HCT116 (cell line): ENCODE data around the gene DIAPH3. TPM values are rescaled to one million over a fixed set of nuclear protein-coding genes. Genes with fewer than 3 reads are reported as not detected.

ENCODE experiments used
- ATAC-seq: fragments of 200-7000 bp; cut with Tn5 transposase; 2 replicates; pipeline ENCODE4 v1.9.1; 2020; ENCODE audit warnings: mild to moderate bottlenecking, moderate library complexity
- BruUV-seq: library from RNA; stranded (reverse); fragments of 400-500 nt; replicated peaks from 2 replicates; lab custom pipeline; 2021; lab: Mats Ljungman, UMichigan
- CTCF ChIA-PET: fragments of 300-600 bp; sonication (Branson Sonifier 250); formaldehyde crosslinking; loops from one replicate; lab custom pipeline; 2021; ENCODE audit warnings: antibody characterized with exemption; lab: Charles Lee
- POLR2A ChIA-PET: fragments of 300-600, 350-600 bp; sonication (Branson Sonifier 250); formaldehyde crosslinking; loops from one replicate; lab custom pipeline; 2021; ENCODE audit warnings: antibody characterized with exemption; lab: Charles Lee
- RAD21 ChIA-PET, 2 experiments: fragments of 300-600 bp; sonication (Branson Sonifier 250); formaldehyde crosslinking; loops; one replicate each; lab custom pipeline; 2023; ENCODE audit warnings: low total read pairs in 2 of 2; ENCODE audit not compliant: uncharacterized antibody in 2 of 2, unreplicated experiment in 2 of 2, low non-redundant PET in 1 of 2; lab: Charles Lee
- DNase-seq: peaks from one replicate; pipeline ENCODE4 v3.0.0-alpha.2; 2010; ENCODE audit warnings: low read depth, low spot score
- H2AFZ ChIP-seq: fragments of 200-600 bp; shearing (Covaris generic), sonication (generic); 2 replicates; pipeline ENCODE4 v1.6.1; 2017; ENCODE audit warnings: low read depth, mixed run types, mixed read lengths, antibody characterized with exemption, low read length; ENCODE audit not compliant: poor library complexity, severe bottlenecking
- H3K27ac ChIP-seq: 2 replicates; pipeline ENCODE4 v1.5.1; 2012; ENCODE audit warnings: low read depth, low read length
- H3K27me3 ChIP-seq: fragments of 200-600 bp; sonication (generic); 2 replicates; pipeline ENCODE4 v1.6.1; 2016; ENCODE audit warnings: mixed run types, low read length, mixed read lengths; ENCODE audit not compliant: insufficient read depth
- H3K36me3 ChIP-seq, 2 experiments: fragments of 200-500 bp in 1 of 2; fragments of 200-600 bp in 1 of 2; sonication (Bioruptor generic) in 1 of 2; sonication (generic) in 1 of 2; 2 replicates each; pipeline versions ENCODE4 v1.5.1 to v1.6.1; 2014 to 2016; ENCODE audit warnings: low read length in 2 of 2, inconsistent platforms in 1 of 2, mixed read lengths in 1 of 2, mixed run types in 1 of 2; ENCODE audit not compliant: insufficient read depth in 2 of 2, control insufficient read depth in 1 of 2
- H3K4me1 ChIP-seq, 2 experiments: fragments of 200-600 bp in 1 of 2; sonication (generic) in 1 of 2; 2 replicates each; pipeline versions ENCODE4 v1.5.1 to v1.6.1; 2012 to 2017; ENCODE audit warnings: low read length in 2 of 2, inconsistent platforms in 1 of 2, mild to moderate bottlenecking in 1 of 2, mixed read lengths in 1 of 2, mixed run types in 1 of 2, moderate library complexity in 1 of 2; ENCODE audit not compliant: insufficient read depth in 2 of 2, control insufficient read depth in 1 of 2
- H3K4me2 ChIP-seq: fragments of 200-600 bp; sonication (generic); 2 replicates; pipeline ENCODE4 v1.6.1; 2017; ENCODE audit warnings: mixed run types, low read length, mixed read lengths
- H3K4me3 ChIP-seq, 2 experiments: fragments of 200-600 bp in 1 of 2; sonication (generic) in 1 of 2; replicated peaks in 1 of 2; 2 replicates each; pipeline ENCODE4 v1.5.1; 2011 to 2016; ENCODE audit warnings: low read length in 2 of 2, control low read depth in 1 of 2, low read depth in 1 of 2, mild to moderate bottlenecking in 1 of 2, mixed read lengths in 1 of 2, mixed run types in 1 of 2
- H3K79me2 ChIP-seq: fragments of 200-600 bp; sonication (generic); 2 replicates; pipeline ENCODE4 v1.6.1; 2017; ENCODE audit warnings: mild to moderate bottlenecking, mixed run types, low read length, moderate library complexity, mixed read lengths; ENCODE audit not compliant: insufficient read depth
- H3K9ac ChIP-seq: fragments of 200-600 bp; sonication (generic); 2 replicates; pipeline ENCODE4 v1.6.1; 2016; ENCODE audit warnings: low read length, mixed read lengths
- H3K9me2 ChIP-seq: fragments of 200-600 bp; sonication (generic), shearing (Covaris generic); 2 replicates; pipeline ENCODE4 v1.6.1; 2017; ENCODE audit warnings: mixed run types, mild to moderate bottlenecking, moderate library complexity; ENCODE audit not compliant: insufficient read depth
- H3K9me3 ChIP-seq, 2 experiments: fragments of 200-500 bp in 1 of 2; fragments of 200-600 bp in 1 of 2; sonication (Bioruptor generic) in 1 of 2; sonication (generic) in 1 of 2; 2 replicates each; pipeline ENCODE4 v1.6.1; 2014 to 2017; ENCODE audit warnings: low read length in 2 of 2, mixed read lengths in 2 of 2, inconsistent platforms in 1 of 2, low read depth in 1 of 2, mild to moderate bottlenecking in 1 of 2, mixed run types in 1 of 2, moderate library complexity in 1 of 2; ENCODE audit not compliant: control insufficient read depth in 1 of 2, insufficient read depth in 1 of 2
- H4K20me1 ChIP-seq: fragments of 200-600 bp; sonication (generic), shearing (Covaris generic); 2 replicates; pipeline ENCODE4 v1.6.1; 2017; ENCODE audit warnings: mixed run types, mild to moderate bottlenecking, moderate library complexity; ENCODE audit not compliant: insufficient read depth
- ATF3 ChIP-seq: IDR thresholded peaks from 2 replicates; pipeline ENCODE4 v1.6.1; 2012
- CBX3 ChIP-seq: IDR thresholded peaks from 2 replicates; pipeline ENCODE4 v1.6.1; 2012; ENCODE audit warnings: low read depth
- CEBPB ChIP-seq: IDR thresholded peaks from 2 replicates; pipeline ENCODE4 v1.6.1; 2012; ENCODE audit warnings: low read depth
- CTCF ChIP-seq, 3 experiments: fragments of 200-600 bp in 1 of 3; sonication (generic) in 1 of 3; IDR thresholded peaks in 2 of 3; conservative IDR thresholded peaks in 1 of 3; 2 replicates each; pipeline ENCODE4 v1.5.1; 2012 to 2017; ENCODE audit warnings: low read depth in 2 of 3, low read length in 2 of 3, antibody characterized with exemption in 1 of 3, borderline replicate concordance in 1 of 3, control low read depth in 1 of 3, mild to moderate bottlenecking in 1 of 3, mixed read lengths in 1 of 3, mixed run types in 1 of 3, moderate library complexity in 1 of 3; ENCODE audit not compliant: insufficient read depth in 1 of 3
- ELF1 ChIP-seq: IDR thresholded peaks from 2 replicates; pipeline ENCODE4 v1.6.1; 2012; ENCODE audit warnings: low read depth, borderline replicate concordance
- EZH2phosphoT487 ChIP-seq: fragments of 200-600 bp; IDR thresholded peaks from 2 replicates; pipeline ENCODE4 v1.6.1; 2018; ENCODE audit warnings: antibody characterized with exemption, borderline replicate concordance
- FOSL1 ChIP-seq: IDR thresholded peaks from 2 replicates; pipeline ENCODE4 v1.6.1; 2012; ENCODE audit warnings: low read depth
- POLR2A ChIP-seq: IDR thresholded peaks from 2 replicates; pipeline ENCODE4 v1.7.0; 2011; ENCODE audit warnings: borderline replicate concordance; ENCODE audit not compliant: insufficient read depth, insufficient read length; ENCODE audit errors: extremely low read depth
- RAD21 ChIP-seq: IDR thresholded peaks from 2 replicates; pipeline ENCODE4 v1.6.1; 2012; ENCODE audit warnings: low read depth, mild to moderate bottlenecking
- SRF ChIP-seq: IDR thresholded peaks from 2 replicates; pipeline ENCODE4 v1.6.1; 2012; ENCODE audit warnings: low read depth
- ZBTB33 ChIP-seq: IDR thresholded peaks from 2 replicates; pipeline ENCODE4 v1.6.1; 2011; ENCODE audit warnings: mild to moderate bottlenecking, low read length, moderate library complexity; ENCODE audit not compliant: insufficient replicate concordance; ENCODE audit errors: extremely low read depth
- ZNF274 ChIP-seq: fragments of 200-500 bp; sonication (Bioruptor generic); IDR thresholded peaks from 2 replicates; pipeline ENCODE4 v1.6.1; 2014; ENCODE audit warnings: mild to moderate bottlenecking, low read depth, low read length, inconsistent platforms
- intact Hi-C: fragments of 100-400 bp; cut with micrococcal nuclease; formaldehyde crosslinking; loops from 2 replicates; pipeline ENCODE4 v1.10.0; 2022
- total RNA-seq: library from RNA; stranded (reverse); gene quantifications from one replicate; pipeline ENCODE4 v1.2.1, GENCODE V29; 2021; ENCODE audit not compliant: unreplicated experiment

The DIAPH3 gene
- total RNA-seq, 1 experiment from 2014 or later, result 22.8 TPM

- RAD21 ChIA-PET, result no interaction called here
- TF ChIP-seq CEBPB, result no peak
- no peak for TF ChIP-seq CBX3
- TF ChIP-seq ATF3, result no peak
- no peak for TF ChIP-seq RAD21
- TF ChIP-seq POLR2A, result no peak
- no peak for TF ChIP-seq SRF
- no peak for TF ChIP-seq CTCF (IDR thresholded peaks at IDR 0.05 in 2 of 3, conservative IDR thresholded peaks at IDR 0.05 in 1 of 3; ENCODE audit: borderline replicate concordance in 1 of 3, insufficient read depth in 1 of 3, low read depth in 2 of 3, low read length in 2 of 3)
- TF ChIP-seq ZBTB33, result no peak
- no peak for TF ChIP-seq EZH2phosphoT487
- no peak for TF ChIP-seq FOSL1
- no peak for TF ChIP-seq ZNF274
- no peak for TF ChIP-seq ELF1
- intact Hi-C loops, result no loop called here
- ATAC-seq, result no peak
- H3K9ac ChIP-seq, result no peak overlapping the region
- DNase-seq, result no peak
- BruUV-seq, result no TSS peak
- POLR2A ChIA-PET, result no interaction called here
- peaks cover 28% of the 10 kb centered on the region for H3K79me2 ChIP-seq
- no peaks in the 10 kb centered on the region for H3K9me3 ChIP-seq
- H3K4me1 ChIP-seq, result no peaks in the 10 kb centered on the region
- no peaks in the 10 kb centered on the region for H4K20me1 ChIP-seq
- no peak overlapping the region for H3K4me2 ChIP-seq
- H3K4me3 ChIP-seq, result no peak overlapping the region
- H3K27me3 ChIP-seq, result no peaks in the 10 kb centered on the region
- no peaks in the 10 kb centered on the region for H3K9me2 ChIP-seq
- no peaks in the 10 kb centered on the region for H3K36me3 ChIP-seq
- CTCF ChIA-PET, result interaction anchor here (1.1 kb wide), 1 partner anchor 9 kb away, joined by 3 read pairs; no protein-coding TSS in a partner anchor
- H2AFZ ChIP-seq, result no peak overlapping the region
- H3K27ac ChIP-seq, result no peak overlapping the region
These were observed 63.9 kb downstream of the DIAPH3 start for GRCh38 chr13:60099631-60100420.
